Right lobe of liver (tissue), 6 donors: ENCODE results near the gene CEP170B. TPM values are rescaled to one million over a fixed set of nuclear protein-coding genes. Genes with fewer than 3 reads are reported as not detected.

ENCODE experiments used
- ATAC-seq, 4 donors: fragments of 200-7000 bp; cut with Tn5 transposase; one replicate each; pipeline ENCODE4 v1.9.1; 2020; ENCODE audit warnings: mild to moderate bottlenecking in 4 of 4, moderate library complexity in 4 of 4
- DNase-seq, 3 donors: peaks; one replicate each; pipeline ENCODE4 v3.0.0-alpha.2; 2020
- H3K27ac ChIP-seq, 3 donors: fragments of 200-600 bp; one replicate each; pipeline ENCODE4 v1.8.0; 2022
- H3K27me3 ChIP-seq, 2 donors: fragments of 200-600 bp; one replicate each; pipeline ENCODE4 v1.8.0; 2022
- H3K36me3 ChIP-seq, 4 donors: fragments of 200-600 bp; sonication (generic) in 1 of 4; one replicate each; pipeline versions ENCODE4 v1.5.1 to v1.8.0; 2017 to 2022; ENCODE audit warnings: control low read depth in 1 of 4
- H3K4me1 ChIP-seq, 4 donors: fragments of 200-600 bp; sonication (generic) in 1 of 4; one replicate each; pipeline versions ENCODE4 v1.5.1 to v1.8.0; 2017 to 2022; ENCODE audit warnings: control low read depth in 1 of 4
- H3K4me3 ChIP-seq, 3 donors: fragments of 200-600 bp; one replicate each; pipeline ENCODE4 v1.8.0; 2022
- H3K9me3 ChIP-seq, 4 donors: fragments of 200-600 bp; sonication (generic) in 1 of 4; one replicate each; pipeline versions ENCODE4 v1.5.1 to v1.8.0; 2017 to 2022; ENCODE audit warnings: control low read depth in 1 of 4
- POLR2A ChIP-seq: fragments of 450-650 bp; IDR thresholded peaks from one replicate; pipeline ENCODE4 v1.6.1; 2017; ENCODE audit warnings: antibody characterized with exemption, mild to moderate bottlenecking
- WGBS: methylation state at CpG from one replicate; pipeline ENCODE4 v1.1.6; 2018; ENCODE audit warnings: low coverage, low lambda C conversion rate; ENCODE audit not compliant: insufficient coverage; ENCODE audit errors: missing lambda C conversion rate; 5-methylcytosine and 5-hydroxymethylcytosine counted together
- intact Hi-C, 2 donors: fragments of 100-400 bp; cut with DNase I; formaldehyde crosslinking; loops; one replicate each; pipeline versions ENCODE4 v1.11.2 to v1.14.1; 2022
- total RNA-seq, 6 experiments: library from RNA; depleted of rRNA in 2 of 6; stranded (reverse); fragments of >200 nt in 2 of 6; fragmentation: NEBNext Ultra II Directional in 3 of 6; extraction: Animal tissue kit (Norgen Biotek cat#: 25700) in 3 of 6; gene quantifications; one replicate each; pipeline versions ENCODE4 v1.1.0 to v1.2.4, GENCODE V29; 2016 to 2023
- TF ChIP-seq, protein P1 (sequence below), 4 donors: fragments of 200-600 bp in 3 of 4; fragments of 450-650 bp in 1 of 4; IDR thresholded peaks; one replicate each; pipeline versions ENCODE4 v1.5.1 to v1.8.0; 2016 to 2022; ENCODE audit warnings: antibody characterized with exemption in 4 of 4, mild to moderate bottlenecking in 2 of 4
- donor health status: DM: no; HTN: yes; CAD: no.
- donor health status: DM: no; HTN: no; CAD: no.
- donor health status: DM: no; HTN: no; CAD: no.
- donor health status: DM: no; HTN: yes; CAD: no.
- donor health status: DM: no; HTN: yes; CAD: no.

The CEP170B gene
- total RNA-seq, 6 experiments from 2014 or later = 13.2 to 22.4 (median 16.8) TPM

DNA sequence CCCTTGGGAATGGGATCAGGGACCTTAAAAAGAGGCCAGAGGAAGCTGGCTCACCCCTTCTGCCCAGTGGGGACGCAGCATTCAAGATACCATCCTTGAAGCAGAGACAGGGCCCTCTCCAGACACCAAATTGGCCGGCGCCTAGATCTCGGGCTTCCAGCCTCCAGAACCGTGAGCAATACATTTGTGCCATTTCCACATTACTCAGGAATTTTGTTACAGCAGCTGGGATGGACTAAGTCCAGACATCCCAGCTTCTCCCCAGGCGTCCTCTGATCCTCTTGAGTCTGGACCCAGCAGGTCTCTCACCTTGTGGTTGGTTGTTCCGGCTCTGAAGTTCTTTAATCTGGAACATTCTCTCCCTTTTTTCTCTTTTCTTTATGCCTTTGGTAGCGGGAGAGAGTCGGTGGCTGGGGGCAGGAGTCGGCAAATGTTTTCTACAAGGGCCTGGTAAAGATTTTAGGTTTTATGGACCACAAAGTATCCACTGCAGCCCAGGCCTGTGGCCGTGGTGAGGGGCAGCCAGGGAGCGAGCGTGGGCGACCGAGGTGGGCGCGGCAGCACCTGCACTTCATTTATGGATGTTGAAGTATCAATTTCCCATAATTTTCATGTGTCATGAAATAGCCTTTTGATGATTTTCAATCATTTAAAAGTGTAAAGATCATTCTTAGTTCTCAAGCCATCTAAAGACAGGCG, 4.8 kb downstream of the CEP170B start:
- TF ChIP-seq, protein P1, sequence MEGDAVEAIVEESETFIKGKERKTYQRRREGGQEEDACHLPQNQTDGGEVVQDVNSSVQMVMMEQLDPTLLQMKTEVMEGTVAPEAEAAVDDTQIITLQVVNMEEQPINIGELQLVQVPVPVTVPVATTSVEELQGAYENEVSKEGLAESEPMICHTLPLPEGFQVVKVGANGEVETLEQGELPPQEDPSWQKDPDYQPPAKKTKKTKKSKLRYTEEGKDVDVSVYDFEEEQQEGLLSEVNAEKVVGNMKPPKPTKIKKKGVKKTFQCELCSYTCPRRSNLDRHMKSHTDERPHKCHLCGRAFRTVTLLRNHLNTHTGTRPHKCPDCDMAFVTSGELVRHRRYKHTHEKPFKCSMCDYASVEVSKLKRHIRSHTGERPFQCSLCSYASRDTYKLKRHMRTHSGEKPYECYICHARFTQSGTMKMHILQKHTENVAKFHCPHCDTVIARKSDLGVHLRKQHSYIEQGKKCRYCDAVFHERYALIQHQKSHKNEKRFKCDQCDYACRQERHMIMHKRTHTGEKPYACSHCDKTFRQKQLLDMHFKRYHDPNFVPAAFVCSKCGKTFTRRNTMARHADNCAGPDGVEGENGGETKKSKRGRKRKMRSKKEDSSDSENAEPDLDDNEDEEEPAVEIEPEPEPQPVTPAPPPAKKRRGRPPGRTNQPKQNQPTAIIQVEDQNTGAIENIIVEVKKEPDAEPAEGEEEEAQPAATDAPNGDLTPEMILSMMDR (IDR thresholded peaks at IDR 0.05) = no peak
- no peak for TF ChIP-seq POLR2A
- no peaks in the 10 kb centered on the region for H3K27me3 ChIP-seq
- H3K4me1 ChIP-seq = peaks cover 0 to 31% (median 13%) of the 10 kb centered on the region in 4 donors
- H3K36me3 ChIP-seq = no peaks in the 10 kb centered on the region
- WGBS = 95% methylated on average over 13 of the region's 18 CpGs
- H3K4me3 ChIP-seq = no peak overlapping the region
- DNase-seq = no peak
- no peak overlapping the region for H3K27ac ChIP-seq
- ATAC-seq = no peak
- no peaks in the 10 kb centered on the region for H3K9me3 ChIP-seq
- intact Hi-C loops = loop anchor here in 1 of 2 donors (5.0 kb wide), 1 partner anchor 38 kb away; no protein-coding TSS in a partner anchor

DNA sequence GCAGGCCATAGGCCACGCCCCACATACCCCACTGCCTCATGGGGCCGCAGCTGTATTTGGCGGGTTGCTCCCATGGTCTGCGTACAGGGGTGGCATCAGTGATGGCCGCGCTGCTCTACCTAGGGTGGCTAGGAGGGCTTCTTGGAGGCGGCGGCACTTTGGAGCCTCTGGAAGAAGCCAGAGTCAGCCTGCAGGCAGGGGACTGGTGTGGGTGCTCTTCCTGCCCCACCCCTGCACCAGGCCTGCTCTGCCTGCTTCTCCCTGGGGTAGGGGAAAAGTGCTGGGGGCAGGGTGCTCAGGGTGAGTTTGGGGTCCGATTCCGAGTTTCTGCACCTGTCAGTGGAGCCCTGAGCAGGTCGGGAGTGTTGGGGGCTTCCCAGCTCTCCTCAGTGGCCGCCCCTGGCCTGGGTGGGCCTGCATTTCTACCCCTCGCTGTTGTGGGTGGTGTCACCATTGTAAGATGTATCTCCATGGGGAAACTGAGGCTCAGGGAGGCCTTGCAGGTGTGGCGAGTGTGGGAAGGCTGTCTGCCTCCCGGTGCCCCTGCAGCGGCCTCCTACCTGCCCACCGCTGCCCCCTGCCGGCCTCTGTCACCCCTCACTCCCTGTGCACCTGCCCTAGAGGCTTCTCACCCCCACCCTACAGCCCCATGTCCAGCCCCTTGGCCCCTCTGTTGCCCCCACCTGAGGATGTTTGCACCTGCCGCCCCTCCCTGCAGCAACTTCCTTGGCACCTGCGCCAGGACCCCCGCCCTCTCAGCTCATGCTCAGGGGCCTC, 5.5 kb downstream of the CEP170B start:
- WGBS = 100% methylated on average over 5 of the region's 21 CpGs
- Histone ChIP-seq H3K27ac (no peak overlapping the region), H3K9me3 (no peaks in the 10 kb centered on the region), H3K4me3 (no peak overlapping the region), H3K36me3 (no peaks in the 10 kb centered on the region), H3K4me1 (peaks cover 0 to 34% (median 13%) of the 10 kb centered on the region in 4 donors), H3K27me3 (no peaks in the 10 kb centered on the region)
- intact Hi-C loops = no loop called here
- DNase-seq = peak; percentile 41 to 57 (median 46)
- peak in 1 of 4 donors; percentile 4 for ATAC-seq
- TF ChIP-seq, protein P1 (IDR thresholded peaks at IDR 0.05) = peak; percentile 14 to 44 (median 22)
- no peak for TF ChIP-seq POLR2A

DNA sequence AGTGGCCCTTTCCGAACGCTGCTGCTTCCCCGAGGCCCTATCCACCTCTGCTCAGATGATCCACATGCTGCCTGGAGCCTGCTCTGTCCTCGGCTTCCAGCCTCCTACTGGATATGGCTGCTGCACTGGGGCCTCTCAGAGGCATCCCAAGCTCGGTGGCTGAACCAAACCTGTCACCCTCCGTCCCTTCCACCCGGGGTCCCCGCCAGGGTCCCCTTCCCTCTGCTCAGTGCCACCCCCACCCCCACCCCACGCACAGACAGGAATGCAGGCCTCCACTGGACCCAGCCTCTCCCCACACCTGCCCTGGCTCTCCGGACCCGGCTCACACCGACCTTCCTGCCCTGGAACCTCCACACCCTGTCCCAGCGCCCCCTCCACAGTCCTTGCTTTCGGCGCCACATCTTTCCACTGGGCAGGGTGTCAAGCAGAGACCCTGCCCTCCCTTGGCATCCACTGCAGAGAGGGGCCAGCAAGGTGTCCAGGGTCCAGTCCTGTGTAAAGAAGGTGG, 6.1 kb downstream of the CEP170B start:
- WGBS = 79% methylated on average over 4 of the region's 15 CpGs
- intact Hi-C loops = no loop called here

More for the DNA sequence above, 6.1 kb downstream of the CEP170B start:
- Histone ChIP-seq H3K9me3 (no peaks in the 10 kb centered on the region), H3K27me3 (no peaks in the 10 kb centered on the region), H3K36me3 (no peaks in the 10 kb centered on the region), H3K4me3 (no peak overlapping the region), H3K27ac (no peak overlapping the region), H3K4me1 (peaks cover 0 to 29% (median 13%) of the 10 kb centered on the region in 4 donors)
- DNase-seq (peak in 2 of 3 donors; percentile 17 to 39), ATAC-seq (no peak)
- TF ChIP-seq, protein P1 (IDR thresholded peaks at IDR 0.05) = no peak
- TF ChIP-seq POLR2A = no peak
